Esophagus muscularis mucosa (tissue), 3 donors: ENCODE measurements around the gene BAIAP2L1.

Experiments used
- POLR2AphosphoS5 ChIP-seq, 2 donors: sonication (generic); formaldehyde crosslinking; IDR thresholded peaks; one replicate each; pipeline ENCODE4 v1.6.1; 2017; ENCODE audit warnings: antibody characterized with exemption in 2 of 2
- TF ChIP-seq, protein P1 (sequence below), 3 experiments: fragments of 200-600 bp in 2 of 3; fragments of 450-650 bp in 1 of 3; sonication (generic) in 2 of 3; IDR thresholded peaks; one replicate each; pipeline ENCODE4 v1.5.1; 2017 to 2019; ENCODE audit warnings: antibody characterized with exemption in 3 of 3, mild to moderate bottlenecking in 2 of 3, moderate library complexity in 1 of 3

DNA sequence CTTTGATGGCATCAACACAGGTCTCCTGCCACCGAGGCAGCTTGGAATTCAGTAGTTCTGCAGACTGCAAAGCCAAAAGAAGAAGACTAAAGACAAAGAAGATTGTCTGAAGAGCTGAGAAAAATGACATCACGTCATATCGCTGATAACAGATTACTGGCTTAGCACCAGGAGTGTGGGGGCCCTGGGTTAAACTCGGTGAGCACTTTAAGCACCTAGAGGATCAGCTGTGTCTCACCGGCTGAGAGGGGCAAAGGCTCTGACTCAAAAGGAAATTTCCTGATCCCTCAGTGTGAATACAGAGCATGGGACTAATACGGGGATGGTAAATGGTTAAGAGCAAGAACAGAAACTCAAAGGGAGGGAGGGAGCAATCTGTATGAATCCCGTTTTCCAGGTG is 88.7 kb downstream of the BAIAP2L1 start:
- TF ChIP-seq, protein P1, sequence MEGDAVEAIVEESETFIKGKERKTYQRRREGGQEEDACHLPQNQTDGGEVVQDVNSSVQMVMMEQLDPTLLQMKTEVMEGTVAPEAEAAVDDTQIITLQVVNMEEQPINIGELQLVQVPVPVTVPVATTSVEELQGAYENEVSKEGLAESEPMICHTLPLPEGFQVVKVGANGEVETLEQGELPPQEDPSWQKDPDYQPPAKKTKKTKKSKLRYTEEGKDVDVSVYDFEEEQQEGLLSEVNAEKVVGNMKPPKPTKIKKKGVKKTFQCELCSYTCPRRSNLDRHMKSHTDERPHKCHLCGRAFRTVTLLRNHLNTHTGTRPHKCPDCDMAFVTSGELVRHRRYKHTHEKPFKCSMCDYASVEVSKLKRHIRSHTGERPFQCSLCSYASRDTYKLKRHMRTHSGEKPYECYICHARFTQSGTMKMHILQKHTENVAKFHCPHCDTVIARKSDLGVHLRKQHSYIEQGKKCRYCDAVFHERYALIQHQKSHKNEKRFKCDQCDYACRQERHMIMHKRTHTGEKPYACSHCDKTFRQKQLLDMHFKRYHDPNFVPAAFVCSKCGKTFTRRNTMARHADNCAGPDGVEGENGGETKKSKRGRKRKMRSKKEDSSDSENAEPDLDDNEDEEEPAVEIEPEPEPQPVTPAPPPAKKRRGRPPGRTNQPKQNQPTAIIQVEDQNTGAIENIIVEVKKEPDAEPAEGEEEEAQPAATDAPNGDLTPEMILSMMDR (IDR thresholded peaks at IDR 0.05): no peak
- no peak for TF ChIP-seq POLR2AphosphoS5 (IDR thresholded peaks at IDR 0.05)
